ENCODE data around the gene SFMBT1.

The SFMBT1 gene

DNA sequence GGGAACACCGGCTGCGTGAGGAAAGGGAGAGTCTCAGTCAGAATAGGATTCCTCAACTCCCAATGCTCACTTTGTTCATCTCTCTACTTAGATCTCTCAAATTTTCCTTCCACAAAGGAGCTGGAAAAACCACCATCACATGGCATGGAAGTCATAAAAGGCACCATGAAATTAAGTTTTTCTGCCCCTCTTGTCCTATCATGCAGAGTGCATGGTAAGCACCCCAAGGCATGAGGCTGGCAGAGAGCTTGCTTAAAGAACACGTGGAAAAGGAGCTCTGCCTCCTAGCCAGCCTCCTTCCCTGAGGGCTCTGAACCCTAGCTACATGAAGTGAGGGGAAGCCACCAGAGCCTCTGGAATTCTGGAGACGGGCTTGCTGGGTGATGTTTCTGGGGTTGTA lies 166.3 kb downstream of the SFMBT1 start:
- no peaks in the 10 kb centered on the region for H3K9me3 ChIP-seq (ENCODE audit: control insufficient read depth, insufficient read depth, low read depth, low read length)
- CTCF ChIA-PET = interaction anchor here (0.9 kb wide), 1 partner anchor 105 kb away, joined by 3 read pairs; no protein-coding TSS in a partner anchor
- no peak overlapping the region for H3K27ac ChIP-seq (ENCODE audit: extremely low read depth, low read depth, low read length)
- no peak for TF ChIP-seq ZNF768 (tag by site-specific recombination; IDR thresholded peaks at IDR 0.05)
- no peak for TF ChIP-seq ZNF2 (tag by site-specific recombination; IDR thresholded peaks at IDR 0.05)
- TF ChIP-seq ZNF121 (tag by site-specific recombination; IDR thresholded peaks at IDR 0.05) = no peak
- TF ChIP-seq ZNF837 (tag by site-specific recombination; IDR thresholded peaks at IDR 0.05) = no peak
- TF ChIP-seq PRDM1 (tag by site-specific recombination; IDR thresholded peaks at IDR 0.05) = no peak
- no peak for TF ChIP-seq TCF7L2 (IDR thresholded peaks at IDR 0.05; ENCODE audit: borderline replicate concordance, low read depth, low read length)
- TF ChIP-seq SP7 (tag by site-specific recombination; IDR thresholded peaks at IDR 0.05) = no peak
- TF ChIP-seq SP2 (tag by site-specific recombination; IDR thresholded peaks at IDR 0.05) = no peak
- no peak for TF ChIP-seq ZNF449 (tag by site-specific recombination; IDR thresholded peaks at IDR 0.05)
- no peak for TF ChIP-seq BCL11A (tag by site-specific recombination; IDR thresholded peaks at IDR 0.05; ENCODE audit: low read depth)
- TF ChIP-seq ZNF433 (tag by site-specific recombination; IDR thresholded peaks at IDR 0.05; ENCODE audit: low read depth) = no peak
- TF ChIP-seq ZNF670 (tag by site-specific recombination; IDR thresholded peaks at IDR 0.05; ENCODE audit: low read depth) = no peak
- TF ChIP-seq ZNF202 (tag by site-specific recombination; IDR thresholded peaks at IDR 0.05; ENCODE audit: borderline replicate concordance) = no peak
- TF ChIP-seq, protein P1, sequence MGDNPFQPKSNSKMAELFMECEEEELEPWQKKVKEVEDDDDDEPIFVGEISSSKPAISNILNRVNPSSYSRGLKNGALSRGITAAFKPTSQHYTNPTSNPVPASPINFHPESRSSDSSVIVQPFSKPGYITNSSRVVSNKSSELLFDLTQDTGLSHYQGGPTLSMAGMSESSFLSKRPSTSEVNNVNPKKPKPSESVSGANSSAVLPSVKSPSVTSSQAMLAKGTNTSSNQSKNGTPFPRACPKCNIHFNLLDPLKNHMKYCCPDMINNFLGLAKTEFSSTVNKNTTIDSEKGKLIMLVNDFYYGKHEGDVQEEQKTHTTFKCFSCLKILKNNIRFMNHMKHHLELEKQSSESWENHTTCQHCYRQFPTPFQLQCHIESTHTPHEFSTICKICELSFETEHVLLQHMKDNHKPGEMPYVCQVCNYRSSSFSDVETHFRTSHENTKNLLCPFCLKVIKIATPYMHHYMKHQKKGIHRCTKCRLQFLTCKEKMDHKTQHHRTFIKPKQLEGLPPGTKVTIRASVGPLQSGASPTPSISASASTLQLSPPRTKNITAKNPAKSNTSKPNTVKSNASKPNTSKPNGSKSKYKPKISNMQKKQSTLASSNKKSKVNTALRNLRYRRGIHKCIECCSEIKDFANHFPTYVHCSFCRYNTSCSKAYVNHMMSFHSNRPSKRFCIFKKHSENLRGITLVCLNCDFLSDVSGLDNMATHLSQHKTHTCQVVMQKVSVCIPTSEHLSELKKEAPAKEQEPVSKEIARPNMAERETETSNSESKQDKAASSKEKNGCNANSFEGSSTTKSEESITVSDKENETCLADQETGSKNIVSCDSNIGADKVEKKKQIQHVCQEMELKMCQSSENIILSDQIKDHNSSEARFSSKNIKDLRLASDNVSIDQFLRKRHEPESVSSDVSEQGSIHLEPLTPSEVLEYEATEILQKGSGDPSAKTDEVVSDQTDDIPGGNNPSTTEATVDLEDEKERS (tag by site-specific recombination; IDR thresholded peaks at IDR 0.05) = no peak
- no peak for TF ChIP-seq KLF7 (tag by site-specific recombination; IDR thresholded peaks at IDR 0.05; ENCODE audit: borderline replicate concordance)
- TF ChIP-seq, protein P2, sequence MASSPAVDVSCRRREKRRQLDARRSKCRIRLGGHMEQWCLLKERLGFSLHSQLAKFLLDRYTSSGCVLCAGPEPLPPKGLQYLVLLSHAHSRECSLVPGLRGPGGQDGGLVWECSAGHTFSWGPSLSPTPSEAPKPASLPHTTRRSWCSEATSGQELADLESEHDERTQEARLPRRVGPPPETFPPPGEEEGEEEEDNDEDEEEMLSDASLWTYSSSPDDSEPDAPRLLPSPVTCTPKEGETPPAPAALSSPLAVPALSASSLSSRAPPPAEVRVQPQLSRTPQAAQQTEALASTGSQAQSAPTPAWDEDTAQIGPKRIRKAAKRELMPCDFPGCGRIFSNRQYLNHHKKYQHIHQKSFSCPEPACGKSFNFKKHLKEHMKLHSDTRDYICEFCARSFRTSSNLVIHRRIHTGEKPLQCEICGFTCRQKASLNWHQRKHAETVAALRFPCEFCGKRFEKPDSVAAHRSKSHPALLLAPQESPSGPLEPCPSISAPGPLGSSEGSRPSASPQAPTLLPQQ (tag by site-specific recombination; IDR thresholded peaks at IDR 0.05) = no peak
- TF ChIP-seq ZBTB11 (tag by site-specific recombination; conservative IDR thresholded peaks at IDR 0.05; ENCODE audit: low read depth) = no peak
- TF ChIP-seq, protein P3, sequence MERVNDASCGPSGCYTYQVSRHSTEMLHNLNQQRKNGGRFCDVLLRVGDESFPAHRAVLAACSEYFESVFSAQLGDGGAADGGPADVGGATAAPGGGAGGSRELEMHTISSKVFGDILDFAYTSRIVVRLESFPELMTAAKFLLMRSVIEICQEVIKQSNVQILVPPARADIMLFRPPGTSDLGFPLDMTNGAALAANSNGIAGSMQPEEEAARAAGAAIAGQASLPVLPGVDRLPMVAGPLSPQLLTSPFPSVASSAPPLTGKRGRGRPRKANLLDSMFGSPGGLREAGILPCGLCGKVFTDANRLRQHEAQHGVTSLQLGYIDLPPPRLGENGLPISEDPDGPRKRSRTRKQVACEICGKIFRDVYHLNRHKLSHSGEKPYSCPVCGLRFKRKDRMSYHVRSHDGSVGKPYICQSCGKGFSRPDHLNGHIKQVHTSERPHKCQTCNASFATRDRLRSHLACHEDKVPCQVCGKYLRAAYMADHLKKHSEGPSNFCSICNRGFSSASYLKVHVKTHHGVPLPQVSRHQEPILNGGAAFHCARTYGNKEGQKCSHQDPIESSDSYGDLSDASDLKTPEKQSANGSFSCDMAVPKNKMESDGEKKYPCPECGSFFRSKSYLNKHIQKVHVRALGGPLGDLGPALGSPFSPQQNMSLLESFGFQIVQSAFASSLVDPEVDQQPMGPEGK (tag by site-specific recombination; IDR thresholded peaks at IDR 0.05) = no peak
- no peak overlapping the region for H3K4me3 ChIP-seq (ENCODE audit: low read depth, low read length)
- POLR2A ChIA-PET = no interaction called here
- H3K4me1 ChIP-seq (ENCODE audit: control insufficient read depth, insufficient read depth, low read length) = no peaks in the 10 kb centered on the region
- H3K36me3 ChIP-seq (ENCODE audit: control insufficient read depth in 2 of 2, insufficient read depth in 1 of 2, low read length in 2 of 2) = peaks cover 0 to 5% of the 10 kb centered on the region in 2 experiments; a peak in 1 of 3 replicates

All from HEK293 (cell line).